Stimulated activated CD4-positive, alpha-beta T cell treated with anti-CD3 and anti-CD28 coated beads, Interleukin-12 subunit alpha, Interleukin-12 subunit beta, amount 100 ng/mL, for 48 hours (primary cell): ENCODE measurements around the gene PCAT7.
"Not testable (repeated sequence)": the region's sequence is repeated elsewhere in the genome, so short reads cannot be mapped to it uniquely, and the experiment has no call there.

Experiments used
- DNase-seq, 3 donors: peaks; one replicate each; pipeline ENCODE4 v3.0.0-alpha.2; 2020; ENCODE audit warnings: low read depth in 2 of 3, low spot score in 1 of 3

The PCAT7 gene

DNA sequence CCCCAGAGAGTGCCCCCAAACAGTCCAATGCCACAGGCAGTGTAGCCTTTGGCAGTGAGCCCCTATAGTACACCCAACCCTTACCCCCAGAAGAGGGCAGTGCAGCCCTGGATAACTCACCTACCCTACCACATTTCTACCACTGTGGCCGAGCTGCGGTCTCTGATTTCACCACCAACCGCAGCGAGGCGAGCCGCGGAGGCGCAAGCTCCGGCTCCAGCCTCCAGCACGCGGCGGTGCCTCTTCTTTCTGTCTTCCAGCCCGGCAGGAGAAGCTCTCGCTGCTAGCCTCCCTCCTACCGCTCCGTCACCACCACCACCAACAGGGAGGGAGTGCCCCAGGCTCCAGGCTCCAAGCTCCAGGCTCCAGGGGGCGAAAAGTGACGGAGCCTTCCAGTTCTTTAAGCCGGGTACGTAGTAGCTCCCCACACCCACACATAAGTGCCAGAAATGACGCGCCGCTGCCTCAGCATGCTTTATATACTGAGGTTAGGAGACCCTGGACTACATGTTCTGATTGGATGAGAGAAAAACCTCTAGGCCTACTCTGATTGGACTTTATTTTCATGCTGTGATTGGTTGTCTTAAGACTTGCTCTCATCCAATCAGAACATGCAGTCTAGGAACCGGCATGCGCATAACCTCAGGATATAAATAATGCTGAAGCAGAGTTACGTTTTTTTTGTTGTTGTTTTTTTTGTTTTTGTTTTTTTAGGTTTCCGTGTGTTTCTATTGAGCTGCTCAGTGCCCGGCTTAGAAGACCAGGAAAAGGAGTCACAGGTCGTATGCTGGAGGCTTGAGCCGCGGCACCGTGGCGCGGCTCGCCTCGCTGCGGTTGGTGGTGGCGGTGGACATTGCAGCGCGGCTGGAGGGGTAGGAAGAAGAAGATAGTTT, at the start of gene PCAT7:
PCAT7 (plus strand) TSS at position 645 of the 893 bp plus-strand sequence.
- peak; percentile 6 to 21 (median 6) for DNase-seq

GRCh38 chr9:94506370-94506769, 48.5 kb upstream of the PCAT7 start:
- not testable (repeated sequence) for DNase-seq

GRCh38 chr9:94507531-94508258, 47.2 kb upstream of the PCAT7 start:
- DNase-seq, result no peak

DNA sequence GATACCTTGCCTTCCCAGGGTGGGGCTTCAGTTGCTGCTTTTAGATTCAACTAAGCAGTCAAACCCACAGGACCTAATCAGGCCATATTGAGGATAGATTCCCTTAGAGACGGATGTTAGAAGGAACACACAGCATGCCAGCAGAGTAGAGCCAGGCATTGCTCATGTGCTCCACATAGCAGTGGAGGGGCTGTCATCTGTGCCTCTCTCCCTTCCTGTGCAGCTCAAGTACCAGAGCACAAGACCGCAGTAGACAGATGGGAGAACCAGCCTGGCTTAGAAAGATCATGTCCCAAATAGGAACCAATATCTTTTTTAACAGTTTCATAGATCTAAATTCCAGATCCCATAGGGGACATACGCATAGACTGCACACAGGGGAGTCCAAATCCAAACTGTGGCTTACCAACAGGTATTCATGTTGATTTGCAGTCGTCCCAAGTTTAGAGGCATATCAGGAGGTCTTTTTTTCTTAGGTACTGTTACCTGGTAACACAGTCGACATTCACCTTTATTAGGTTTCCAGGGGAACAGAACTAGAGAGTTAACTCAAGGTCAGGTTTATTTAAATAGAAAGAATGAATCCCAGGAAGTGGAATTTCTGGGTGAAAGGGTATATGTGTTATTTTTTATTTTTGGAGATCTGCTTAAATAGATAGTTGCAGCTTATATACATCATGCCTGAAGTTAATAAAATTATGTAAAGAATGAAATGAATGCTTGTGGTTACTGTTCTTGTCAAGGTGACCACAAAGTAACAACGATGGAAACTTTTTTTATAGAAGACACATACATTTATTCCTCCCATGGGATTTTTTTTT, 43.5 kb upstream of the PCAT7 start:
- DNase-seq, result no peak

- no peak for DNase-seq
Observed at GRCh38 chr9:94511955-94512265, 43.0 kb upstream of the PCAT7 start.

DNA sequence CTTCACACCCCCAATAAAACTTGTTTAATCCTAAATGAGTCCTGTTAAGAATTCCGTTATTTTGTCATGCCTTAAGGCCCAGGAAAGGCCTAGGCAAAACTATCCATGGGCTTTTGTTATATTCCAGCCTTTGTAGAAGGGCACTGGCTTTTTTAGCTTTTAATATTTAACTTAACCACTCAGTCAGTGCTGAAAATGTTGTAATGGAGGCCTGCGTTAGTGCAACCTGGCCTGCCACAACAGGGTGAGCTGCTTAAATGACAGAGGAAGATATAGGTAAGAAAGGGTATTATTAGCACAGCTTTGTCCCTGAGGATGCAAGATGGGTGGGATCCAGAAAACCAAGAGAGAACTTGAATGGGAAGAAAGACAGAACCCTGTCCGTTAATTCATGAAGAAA, 40.2 kb upstream of the PCAT7 start:
- DNase-seq, result no peak

DNA sequence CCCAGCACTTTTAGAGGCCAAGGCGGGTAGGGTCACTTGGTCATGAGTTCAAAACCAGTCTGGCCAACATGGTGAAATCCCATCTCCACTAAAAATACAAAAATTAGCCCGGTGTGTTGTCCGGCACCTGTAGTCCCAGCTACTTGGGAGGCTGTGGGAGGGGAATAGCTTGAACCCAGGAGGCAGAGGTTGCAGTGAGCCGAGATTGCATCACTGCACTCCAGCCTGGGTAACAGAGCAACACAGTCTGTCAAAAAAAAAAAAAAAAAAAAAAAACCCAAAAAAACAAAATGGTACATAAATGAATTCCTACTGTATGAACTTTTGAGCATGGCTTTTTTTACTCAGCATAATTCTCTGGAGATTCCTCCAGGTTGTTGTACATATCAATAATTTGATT, 37.6 kb upstream of the PCAT7 start:
- no peak for DNase-seq

DNA sequence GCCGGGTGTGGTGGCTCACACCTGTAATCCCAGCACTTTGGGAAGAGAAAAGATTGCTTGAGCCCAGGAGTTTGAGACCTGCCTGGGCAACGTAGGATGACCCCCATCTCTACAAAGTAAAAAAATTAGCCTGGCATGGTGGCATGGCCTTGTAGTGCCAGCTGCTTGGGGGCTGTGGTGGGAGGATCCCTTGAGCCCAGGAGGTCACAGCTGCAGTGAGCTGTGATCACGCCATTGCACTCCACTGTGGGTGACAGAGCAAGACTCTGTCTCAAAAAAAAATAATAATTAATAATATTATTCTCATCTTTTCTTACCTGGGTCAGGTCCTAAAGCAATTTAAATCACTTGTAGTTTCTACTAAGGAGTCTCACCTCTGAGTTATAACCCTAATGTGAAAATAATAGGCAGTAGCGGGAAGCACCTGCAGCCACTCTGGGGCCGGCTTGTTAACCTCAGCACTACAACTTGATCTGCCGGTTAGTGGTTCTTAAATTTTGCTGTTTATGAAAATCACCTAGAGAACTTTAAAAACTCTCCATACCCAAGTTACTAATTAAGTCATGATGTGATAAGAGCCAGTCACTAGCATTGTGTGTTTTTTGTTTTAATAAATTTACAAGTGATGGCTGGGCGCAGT, 29.4 kb upstream of the PCAT7 start:
- no peak for DNase-seq

GRCh38 chr9:94526271-94526670, 28.6 kb upstream of the PCAT7 start:
- no peak for DNase-seq

- no peak for DNase-seq
Observed at GRCh38 chr9:94526951-94527350, 27.9 kb upstream of the PCAT7 start.

GRCh38 chr9:94528886-94529285, 26.0 kb upstream of the PCAT7 start:
- DNase-seq, result no peak

- no peak for DNase-seq
Observed at GRCh38 chr9:94533155-94533554, 21.7 kb upstream of the PCAT7 start.

GRCh38 chr9:94533601-94534000, 21.3 kb upstream of the PCAT7 start:
- DNase-seq, result no peak

DNA sequence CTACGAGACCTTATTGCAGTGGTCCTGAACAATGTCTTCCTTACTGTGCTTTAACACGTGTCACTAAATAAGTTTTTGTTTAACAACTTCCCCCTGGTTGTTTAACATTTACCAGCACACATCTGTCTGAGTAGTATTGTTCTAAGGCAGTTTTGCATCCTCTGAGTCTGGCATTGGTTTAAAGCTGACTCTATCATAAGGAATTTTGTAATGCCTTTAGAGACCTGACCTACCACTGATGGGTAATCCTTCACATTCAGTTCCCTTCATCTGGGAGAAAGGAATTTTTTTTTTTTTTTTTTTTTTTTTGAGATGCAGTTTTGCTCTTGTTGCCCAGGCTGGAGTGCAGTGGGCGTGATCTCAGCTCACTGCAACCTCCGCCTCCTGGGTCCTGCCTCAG, 20.0 kb upstream of the PCAT7 start:
- DNase-seq, result no peak

DNA sequence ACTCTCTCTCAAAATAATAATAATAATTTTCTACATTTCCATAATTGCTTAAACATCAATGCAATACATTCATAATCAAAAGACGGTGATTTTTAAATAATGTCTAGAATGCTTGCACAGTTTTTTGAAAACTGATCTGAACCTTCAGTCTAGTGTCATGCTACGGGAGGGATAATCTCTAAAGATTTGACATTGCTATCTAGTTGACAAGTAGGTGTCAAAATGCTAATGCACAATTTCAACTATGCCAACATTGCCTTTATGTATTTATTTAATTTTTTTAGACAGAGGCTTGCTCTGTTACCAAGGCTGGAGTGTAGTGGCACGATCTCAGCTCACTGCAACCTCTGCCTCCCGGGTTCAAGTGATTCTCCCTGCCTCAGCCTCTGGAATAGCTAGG, 16.0 kb upstream of the PCAT7 start:
- DNase-seq, result no peak

- DNase-seq, result not testable (repeated sequence)
Observed at GRCh38 chr9:94544335-94544734, 10.5 kb upstream of the PCAT7 start.

GRCh38 chr9:94545940-94546339, 8.9 kb upstream of the PCAT7 start:
- no peak for DNase-seq

GRCh38 chr9:94553029-94553938, 1.6 kb upstream of the PCAT7 start:
- DNase-seq, result no peak

DNA sequence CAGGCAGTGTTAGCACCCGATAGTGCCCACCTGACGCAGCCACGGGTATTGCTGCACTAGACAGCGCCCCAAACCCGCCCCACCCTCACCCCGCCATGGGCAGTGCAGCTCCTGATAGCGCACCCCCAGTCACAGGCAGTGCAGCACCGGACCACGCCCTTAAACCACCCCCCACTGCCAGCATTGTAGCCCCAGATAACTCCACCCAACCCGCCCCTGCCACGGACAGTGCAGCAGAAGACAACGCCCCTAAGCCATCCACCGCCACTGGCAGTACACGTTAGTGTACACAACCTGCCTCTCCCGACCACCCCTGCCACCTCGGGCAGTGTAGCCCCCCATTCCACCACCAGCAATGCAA, 825 bp upstream of the PCAT7 start:
- DNase-seq, result no peak

DNA sequence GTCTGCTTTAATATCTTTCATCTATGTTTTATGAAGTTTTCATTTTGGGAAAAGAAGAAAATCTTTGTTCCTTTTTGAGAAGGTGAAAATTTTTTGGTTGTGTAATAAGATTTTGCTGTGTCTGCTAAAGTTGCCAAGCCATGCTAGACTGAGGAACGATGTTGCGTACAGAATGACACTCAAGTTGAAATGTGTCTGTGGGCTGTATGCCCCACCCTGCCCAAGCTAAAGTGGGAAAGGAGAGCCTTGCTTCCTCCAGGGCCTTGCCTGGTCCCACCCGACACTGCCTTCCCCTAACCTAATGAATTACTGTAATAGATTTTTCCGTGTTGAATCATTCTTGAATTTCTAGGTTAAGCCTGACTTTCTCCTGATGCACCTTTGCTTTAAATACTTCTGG, 2.5 kb downstream of the PCAT7 start:
- DNase-seq, result no peak
